Amniotic stem cell (primary cell): ENCODE data around the gene ADGRG6.

Source experiments
- DNase-seq: peaks from one replicate; lab custom pipeline; 2025; lab: John Stamatoyannopoulos, UW

The ADGRG6 gene

DNA sequence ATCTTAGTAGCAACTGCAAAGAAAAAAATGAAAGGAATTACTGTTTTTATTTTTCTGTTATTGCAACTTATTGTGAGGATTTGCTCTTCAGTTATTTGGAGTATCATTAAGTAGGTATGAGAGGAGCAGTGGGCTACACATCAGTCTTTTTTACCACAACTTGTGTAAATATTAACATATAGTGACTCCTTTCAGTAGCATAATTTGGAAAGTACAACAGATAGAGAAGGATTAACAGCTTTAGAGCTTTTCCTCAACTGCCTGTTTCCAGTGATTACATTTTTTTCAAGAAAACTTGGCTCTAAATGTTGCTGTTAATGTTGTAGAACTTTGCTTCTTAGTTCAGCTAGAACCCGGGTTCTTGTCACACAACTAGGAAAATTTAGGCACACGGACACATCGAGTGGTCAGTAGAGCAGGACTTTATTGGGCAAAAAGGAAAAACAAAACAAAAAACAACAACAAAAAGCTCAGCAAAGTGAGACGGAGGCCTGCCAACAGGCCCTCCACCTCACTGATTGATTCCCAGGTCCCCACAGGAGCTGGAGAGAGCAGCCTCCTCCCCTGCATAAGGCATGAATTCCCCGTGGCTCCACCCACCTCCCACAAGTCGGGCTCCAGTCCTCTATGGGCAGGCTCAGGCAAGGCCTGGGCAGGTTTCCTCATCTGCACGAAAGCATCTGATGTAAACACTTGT is 75.1 kb downstream of the ADGRG6 start:
- no peak for DNase-seq

GRCh38 chr6:142377497-142377848 is 75.7 kb downstream of the ADGRG6 start:
- DNase-seq, result no peak

GRCh38 chr6:142378138-142378875 is 76.5 kb downstream of the ADGRG6 start:
- peak; percentile 17 for DNase-seq

- DNase-seq, result no peak
Observed at GRCh38 chr6:142380626-142381025, 78.8 kb downstream of the ADGRG6 start.

DNA sequence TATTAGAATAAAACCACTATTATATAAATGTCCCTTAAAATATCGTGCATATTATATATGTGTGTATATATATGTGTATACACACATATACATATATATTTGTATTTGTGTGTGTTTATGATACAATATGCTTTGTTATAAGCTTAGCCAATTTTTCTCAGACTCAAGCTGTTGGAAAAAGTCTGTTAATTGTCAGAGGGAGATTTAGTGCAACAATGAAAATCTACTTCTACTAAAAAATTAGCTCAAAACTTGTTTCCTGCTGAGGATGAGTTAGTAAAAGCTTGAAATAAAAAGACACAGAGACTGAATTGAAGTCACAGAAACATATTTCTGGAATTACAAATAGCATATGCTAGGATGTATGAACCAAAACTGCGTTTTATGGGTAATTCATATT is 79.4 kb downstream of the ADGRG6 start:
- DNase-seq, result no peak

DNA sequence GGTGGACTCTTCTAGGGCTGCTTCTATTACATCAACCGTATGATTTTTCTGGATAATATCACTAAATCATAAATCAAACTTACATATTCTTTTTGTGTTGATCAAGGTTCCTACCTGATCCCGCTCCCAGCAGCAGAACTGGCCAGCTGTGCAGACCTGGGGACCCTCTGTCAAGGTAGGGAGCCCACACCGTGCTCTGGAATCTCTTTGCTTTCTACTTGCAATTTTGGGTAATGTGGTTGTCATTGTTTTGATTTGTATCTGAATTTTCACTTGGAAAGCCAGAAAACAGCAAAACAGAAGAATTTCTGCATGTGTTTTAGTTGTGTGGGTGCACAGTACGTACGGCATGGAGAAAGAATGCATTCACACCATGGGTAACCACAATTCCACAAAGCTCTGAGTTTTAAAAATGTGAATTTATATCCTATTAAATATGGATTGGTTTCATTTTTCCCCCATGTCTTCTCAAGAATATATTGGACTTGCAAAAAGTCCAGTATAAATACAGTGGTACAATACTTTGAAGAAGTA is 80.1 kb downstream of the ADGRG6 start:
- no peak for DNase-seq

GRCh38 chr6:142384519-142385254 is 82.9 kb downstream of the ADGRG6 start:
- no peak for DNase-seq

- DNase-seq, result no peak
Observed at GRCh38 chr6:142385352-142385751, 83.5 kb downstream of the ADGRG6 start.

DNA sequence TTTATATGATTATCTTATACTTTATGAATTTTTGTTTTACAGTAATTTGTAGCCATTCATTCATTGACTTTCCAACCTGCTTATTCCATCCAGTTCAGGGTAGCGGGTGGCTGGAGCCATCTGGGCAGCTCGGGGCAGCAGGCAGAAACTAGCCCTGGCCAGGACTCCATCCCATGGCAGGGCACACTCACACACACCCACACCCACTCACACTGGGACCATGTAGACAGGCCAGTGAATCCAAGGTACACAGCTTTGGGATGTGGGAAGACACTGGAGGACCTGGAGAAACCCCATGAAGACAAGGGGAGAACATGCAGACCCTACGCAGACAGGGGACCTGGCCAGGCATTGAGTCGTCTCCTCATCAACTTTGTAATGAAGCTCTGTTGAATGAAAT is 84.8 kb downstream of the ADGRG6 start:
- DNase-seq, result no peak

DNA sequence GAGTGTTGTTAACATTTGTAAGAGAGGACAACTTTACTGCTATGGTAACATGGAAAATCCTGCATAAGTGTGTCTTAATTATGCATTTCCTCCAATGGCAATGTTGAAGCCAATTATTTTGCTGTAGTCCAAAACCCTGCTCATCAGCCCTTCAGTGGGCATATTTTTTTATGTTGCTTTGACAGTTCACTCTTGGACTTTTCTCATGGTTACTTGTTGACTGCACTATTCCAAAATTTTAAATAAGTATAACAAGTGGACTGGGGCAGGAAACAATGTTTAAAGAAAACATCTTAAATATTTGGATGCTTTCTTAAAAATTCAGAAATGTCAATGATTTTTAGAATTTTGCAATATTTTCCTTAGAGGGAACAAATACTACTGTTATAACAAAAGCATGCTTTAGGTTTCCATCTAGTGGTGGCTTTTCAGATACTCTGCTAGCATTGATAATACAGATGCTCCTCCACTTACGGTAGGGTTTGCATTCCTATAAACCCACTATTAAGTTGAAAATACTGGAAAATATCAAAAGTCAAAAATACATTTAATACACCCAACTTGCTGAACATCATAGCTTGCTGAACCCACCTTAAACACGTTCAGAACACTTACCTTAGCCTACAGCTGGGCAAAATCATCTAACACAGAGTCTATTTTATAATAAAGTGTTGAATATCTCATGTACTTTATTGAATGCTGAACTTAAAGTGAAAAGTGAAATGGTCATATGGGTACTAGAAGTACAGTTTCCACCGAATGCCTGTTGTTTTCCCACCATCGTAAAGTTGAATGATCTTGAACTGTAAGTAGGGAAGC is 86.4 kb downstream of the ADGRG6 start:
- DNase-seq, result peak; percentile 63

DNA sequence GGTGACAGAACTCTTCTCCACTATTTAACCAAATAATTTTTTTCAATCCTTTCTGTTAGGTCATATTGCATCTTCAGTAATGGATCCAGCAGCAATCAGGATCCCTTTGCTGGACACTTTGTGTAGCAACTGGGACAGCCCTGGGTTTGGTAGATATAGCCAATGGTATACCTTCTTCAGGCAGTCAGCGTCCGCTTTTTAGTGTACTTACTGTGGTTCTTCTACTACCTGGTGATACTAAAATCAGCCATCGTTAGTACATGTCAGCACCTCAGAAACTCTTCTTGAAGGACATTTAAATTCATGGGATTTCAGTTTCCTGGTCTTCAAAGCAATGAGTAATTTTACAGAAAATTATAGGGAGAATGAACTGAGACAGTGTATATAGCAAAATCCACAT is 93.5 kb downstream of the ADGRG6 start:
- no peak for DNase-seq

DNA sequence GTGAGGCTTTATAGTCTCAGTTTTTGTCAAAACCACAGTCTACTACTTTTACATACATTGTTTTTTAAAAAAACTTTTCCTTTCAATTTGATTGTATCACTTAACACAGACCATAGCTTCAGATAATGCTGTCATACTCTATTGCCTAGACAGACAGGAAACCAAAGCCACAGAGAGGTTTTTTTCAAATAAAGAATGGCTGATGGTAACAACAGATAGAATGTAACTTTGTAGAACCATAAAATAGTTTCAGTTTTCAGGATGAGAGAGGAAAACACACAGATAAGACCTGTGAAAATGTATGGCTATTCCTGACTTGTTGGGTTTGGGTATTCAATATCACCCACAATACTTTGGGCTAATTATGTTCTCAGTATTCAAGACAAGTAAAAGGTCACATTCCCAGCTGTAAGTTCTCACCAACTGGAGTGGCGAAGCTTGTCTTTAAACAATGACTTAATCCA is 94.0 kb downstream of the ADGRG6 start:
- no peak for DNase-seq

DNA sequence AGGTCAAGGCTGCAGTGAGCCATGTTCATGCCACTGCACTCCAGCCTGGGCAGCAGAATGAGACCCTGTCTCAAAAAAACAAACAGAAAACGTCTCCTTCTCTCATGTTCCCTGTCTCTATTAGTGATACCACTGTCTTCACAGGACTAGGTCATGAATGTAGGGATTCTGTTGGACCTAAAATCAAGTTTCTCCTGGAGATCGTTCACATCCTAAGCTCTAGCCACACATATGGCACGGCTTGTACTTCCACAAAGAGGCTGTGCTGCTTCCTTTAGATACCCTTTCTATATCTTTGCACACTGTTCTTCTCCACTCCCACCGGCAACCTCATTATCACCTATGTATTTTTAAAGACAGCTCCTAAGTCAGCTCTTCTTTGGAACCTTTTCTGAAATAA is 96.5 kb downstream of the ADGRG6 start:
- DNase-seq, result no peak

GRCh38 chr6:142399739-142400138 is 97.9 kb downstream of the ADGRG6 start:
- no peak for DNase-seq

GRCh38 chr6:142400495-142400894 is 98.7 kb downstream of the ADGRG6 start:
- no peak for DNase-seq

- no peak for DNase-seq
Observed at GRCh38 chr6:142401838-142402237, 100.0 kb downstream of the ADGRG6 start.

DNA sequence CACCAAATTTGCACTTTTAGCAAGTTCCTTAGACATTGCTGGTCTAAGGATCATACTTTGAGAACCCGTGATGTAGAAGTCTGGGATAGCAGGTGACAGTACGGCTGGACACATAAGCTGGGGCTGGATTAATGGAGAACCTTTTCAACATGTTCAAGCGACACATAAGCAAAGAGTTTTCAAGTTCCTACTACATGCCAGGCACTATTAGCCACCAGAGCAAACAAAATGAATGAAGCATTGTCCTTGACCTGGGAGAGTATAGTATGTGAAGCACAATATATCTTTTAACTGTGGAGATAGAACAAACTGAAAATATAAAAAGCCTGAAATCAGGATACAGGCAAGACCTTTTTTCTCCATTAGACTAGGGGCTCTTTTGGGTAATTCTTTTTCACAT is 102.9 kb downstream of the ADGRG6 start:
- no peak for DNase-seq

- no peak for DNase-seq
Observed at GRCh38 chr6:142406131-142406530, 104.3 kb downstream of the ADGRG6 start.

- no peak for DNase-seq
Observed at GRCh38 chr6:142407685-142408273, 106.0 kb downstream of the ADGRG6 start.

GRCh38 chr6:142408409-142408808 is 106.6 kb downstream of the ADGRG6 start:
- no peak for DNase-seq

DNA sequence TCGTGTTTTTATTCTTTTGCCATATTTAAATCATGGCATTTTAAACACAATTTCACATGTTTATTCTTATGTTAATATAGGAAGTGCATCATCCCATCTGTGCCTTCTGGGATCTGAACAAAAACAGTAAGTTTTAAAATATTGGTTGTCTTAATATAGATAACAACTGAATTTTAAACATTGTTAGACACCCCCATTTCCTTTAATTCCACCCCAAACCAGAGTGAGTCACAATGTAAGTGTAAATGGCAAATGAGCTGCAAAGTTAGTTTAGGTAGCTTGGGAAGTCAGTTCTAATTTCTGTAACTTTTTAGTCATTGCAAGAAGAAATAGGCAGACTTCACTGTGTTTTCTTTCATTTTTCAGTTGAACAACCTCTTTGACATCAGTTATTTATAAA is 108.0 kb downstream of the ADGRG6 start:
- DNase-seq, result no peak
